Tibial nerve (tissue), 4 donors: ENCODE data around the gene TMEM255B.

Experiments used
- CTCF ChIP-seq, 5 experiments: fragments of 200-600 bp in 3 of 5; fragments of 450-650 bp in 2 of 5; sonication (generic) in 3 of 5; IDR thresholded peaks; one replicate each; pipeline ENCODE4 v1.5.1; 2016 to 2019; ENCODE audit warnings: antibody characterized with exemption in 5 of 5, mild to moderate bottlenecking in 3 of 5, moderate library complexity in 2 of 5
- EP300 ChIP-seq, 2 donors: sonication (generic); formaldehyde crosslinking; IDR thresholded peaks; one replicate each; pipeline ENCODE4 v1.6.1; 2017; ENCODE audit warnings: antibody characterized with exemption in 2 of 2, mild to moderate bottlenecking in 1 of 2
- POLR2A ChIP-seq, 2 donors: fragments of 450-650 bp; IDR thresholded peaks; one replicate each; pipeline ENCODE4 v1.6.1; 2017; ENCODE audit warnings: antibody characterized with exemption in 2 of 2, mild to moderate bottlenecking in 2 of 2, moderate library complexity in 2 of 2

- no peak for TF ChIP-seq POLR2A (IDR thresholded peaks at IDR 0.05)
- no peak for TF ChIP-seq CTCF (IDR thresholded peaks at IDR 0.05)
- TF ChIP-seq EP300 (IDR thresholded peaks at IDR 0.05), result no peak
These were observed 9.1 kb upstream of the TMEM255B start for GRCh38 chr13:113749967-113750366.
